IMR-90 (cell line): ENCODE data around the gene ZNF662. TPM values are rescaled to one million over a fixed set of nuclear protein-coding genes. Genes with fewer than 3 reads are reported as not detected.

ENCODE experiments used
- ATAC-seq: fragments of 200-7000 bp; cut with Tn5 transposase; 2 replicates; pipeline ENCODE4 v1.9.1; 2020; ENCODE audit warnings: low read depth, mild to moderate bottlenecking, moderate library complexity
- BruUV-seq: library from RNA; stranded (reverse); fragments of 400-500 nt; replicated peaks from 2 replicates; lab custom pipeline; 2021; lab: Mats Ljungman, UMichigan
- CTCF ChIA-PET: fragments of 300-600 bp; formaldehyde crosslinking; extraction: SDS; loops from one replicate; lab custom pipeline; 2021; ENCODE audit warnings: antibody characterized with exemption; lab: Yijun Ruan, JAX
- POLR2A ChIA-PET: fragments of 300-600 bp; sonication (Branson Sonifier 250); formaldehyde crosslinking; loops from one replicate; lab custom pipeline; 2022; ENCODE audit warnings: antibody characterized with exemption; ENCODE audit not compliant: unreplicated experiment; lab: Charles Lee
- DNase-seq: peaks from one replicate; pipeline ENCODE4 v3.0.0; 2013
- H2AFZ ChIP-seq: replicated peaks from 2 replicates; pipeline ENCODE3; 2013; ENCODE audit warnings: low read length, mild to moderate bottlenecking; ENCODE audit not compliant: poor library complexity
- H2AK5ac ChIP-seq: 2 replicates; pipeline ENCODE4 v1.6.1; 2013; ENCODE audit warnings: low read depth, low read length, inconsistent platforms
- H2AK9ac ChIP-seq: replicated peaks from 2 replicates; pipeline ENCODE3; 2013; ENCODE audit warnings: mild to moderate bottlenecking, low read depth, low read length, moderate library complexity; ENCODE audit not compliant: poor library complexity
- H2BK120ac ChIP-seq: 2 replicates; pipeline ENCODE4 v1.6.1; 2013; ENCODE audit warnings: low read depth, low read length, inconsistent platforms
- H2BK15ac ChIP-seq: 3 replicates; pipeline ENCODE4 v1.6.1; 2013; ENCODE audit warnings: low read depth, low read length, inconsistent platforms
- H2BK20ac ChIP-seq: 2 replicates; pipeline ENCODE4 v1.6.1; 2013; ENCODE audit warnings: low read depth, mild to moderate bottlenecking, inconsistent platforms, low read length, moderate library complexity
- H2BK5ac ChIP-seq: 2 replicates; pipeline ENCODE4 v1.6.1; 2013; ENCODE audit warnings: mild to moderate bottlenecking, low read depth, low read length, inconsistent platforms; ENCODE audit not compliant: poor library complexity, severe bottlenecking
- H3K14ac ChIP-seq: replicated peaks from 2 replicates; pipeline ENCODE4 v1.6.1; 2013; ENCODE audit warnings: low read depth, low read length, inconsistent platforms
- H3K18ac ChIP-seq: 2 replicates; pipeline ENCODE4 v1.6.1; 2013; ENCODE audit warnings: low read depth, low read length, control low read depth
- H3K23ac ChIP-seq: 2 replicates; pipeline ENCODE4 v1.6.1; 2013; ENCODE audit warnings: low read depth, low read length, inconsistent platforms
- H3K27ac ChIP-seq: 2 replicates; pipeline ENCODE4 v1.5.1; 2013; ENCODE audit warnings: mild to moderate bottlenecking, control low read depth, low read length; ENCODE audit not compliant: insufficient read depth
- H3K27me3 ChIP-seq: 2 replicates; pipeline ENCODE4 v1.6.1; 2013; ENCODE audit warnings: low read length; ENCODE audit not compliant: control insufficient read depth, insufficient read depth
- H3K36me3 ChIP-seq: 2 replicates; pipeline ENCODE4 v1.6.1; 2013; ENCODE audit warnings: low read length, mixed read lengths; ENCODE audit not compliant: control insufficient read depth, insufficient read depth
- H3K4ac ChIP-seq: 2 replicates; pipeline ENCODE4 v1.6.1; 2013; ENCODE audit warnings: low read depth, low read length, inconsistent platforms
- H3K4me1 ChIP-seq: 2 replicates; pipeline ENCODE4 v1.6.1; 2013; ENCODE audit warnings: low read length, mixed read lengths; ENCODE audit not compliant: control insufficient read depth, insufficient read depth
- H3K4me2 ChIP-seq: 2 replicates; pipeline ENCODE4 v1.6.1; 2013; ENCODE audit warnings: low read depth, mild to moderate bottlenecking, control low read depth, low read length, moderate library complexity
- H3K4me3 ChIP-seq: 2 replicates; pipeline ENCODE4 v1.5.1; 2013; ENCODE audit warnings: low read depth, mild to moderate bottlenecking, control low read depth, low read length, moderate library complexity; ENCODE audit not compliant: insufficient read depth
- H3K56ac ChIP-seq: 2 replicates; pipeline ENCODE4 v1.6.1; 2013; ENCODE audit warnings: low read length, inconsistent platforms; ENCODE audit not compliant: insufficient read depth; ENCODE audit errors: extremely low read depth
- H3K79me1 ChIP-seq, 2 experiments: 2 replicates each; pipeline ENCODE4 v1.6.1; 2013; ENCODE audit warnings: low read length in 2 of 2, inconsistent platforms in 1 of 2, low read depth in 1 of 2
- H3K9ac ChIP-seq: 2 replicates; pipeline ENCODE4 v1.6.1; 2013; ENCODE audit warnings: low read depth, low read length, control low read depth
- H3K9me1 ChIP-seq: 2 replicates; pipeline ENCODE4 v1.6.1; 2013; ENCODE audit warnings: low read length, inconsistent platforms; ENCODE audit not compliant: insufficient read depth
- H3K9me3 ChIP-seq: 2 replicates; pipeline ENCODE4 v1.6.1; 2013; ENCODE audit warnings: low read length; ENCODE audit not compliant: control insufficient read depth, insufficient read depth
- H4K20me1 ChIP-seq: 2 replicates; pipeline ENCODE4 v1.6.1; 2013; ENCODE audit warnings: low read length, inconsistent platforms; ENCODE audit not compliant: insufficient read depth
- H4K5ac ChIP-seq: 2 replicates; pipeline ENCODE4 v1.6.1; 2013; ENCODE audit warnings: mild to moderate bottlenecking, low read depth, low read length, control low read depth
- H4K8ac ChIP-seq, 2 experiments: 2 replicates each; pipeline ENCODE4 v1.6.1; 2013; ENCODE audit warnings: low read depth in 2 of 2, low read length in 2 of 2, control low read depth in 1 of 2, inconsistent platforms in 1 of 2
- H4K91ac ChIP-seq: 2 replicates; pipeline ENCODE4 v1.6.1; 2013; ENCODE audit warnings: low read depth, low read length, inconsistent platforms; ENCODE audit not compliant: insufficient read depth
- BHLHE40 ChIP-seq: fragments of 150-350 bp; IDR thresholded peaks from 2 replicates; pipeline ENCODE4 v1.6.1; 2016; ENCODE audit warnings: mild to moderate bottlenecking, low read depth, low read length
- FOS ChIP-seq: fragments of 150-350 bp; IDR thresholded peaks from 2 replicates; pipeline ENCODE4 v1.6.1; 2016; ENCODE audit warnings: low read depth, low read length
- MAZ ChIP-seq: IDR thresholded peaks from 2 replicates; pipeline ENCODE4 v1.6.1; 2012; ENCODE audit warnings: low read depth, mild to moderate bottlenecking, low read length, improper control_type of control experiment, moderate library complexity, borderline replicate concordance
- NFE2L2 ChIP-seq: fragments of 150-350 bp; IDR thresholded peaks from 2 replicates; pipeline ENCODE4 v1.6.1; 2016; ENCODE audit warnings: low read depth, mild to moderate bottlenecking, low read length
- RAD21 ChIP-seq: IDR thresholded peaks from 2 replicates; pipeline ENCODE4 v1.6.1; 2012; ENCODE audit warnings: low read length, improper control_type of control experiment
- RCOR1 ChIP-seq: IDR thresholded peaks from 2 replicates; pipeline ENCODE4 v1.6.1; 2012; ENCODE audit warnings: mild to moderate bottlenecking, low read length, improper control_type of control experiment; ENCODE audit not compliant: insufficient replicate concordance
- SMC3 ChIP-seq: fragments of 150-350 bp; IDR thresholded peaks from 2 replicates; pipeline ENCODE4 v1.6.1; 2016; ENCODE audit warnings: low read depth, mild to moderate bottlenecking, antibody characterized with exemption, low read length, moderate library complexity
- WGBS, 2 experiments: methylation state at CpG; one replicate each; pipeline versions ENCODE4 v1.1.5 to v1.1.7; 2013; ENCODE audit warnings: missing lambda C conversion rate in 2 of 2; ENCODE audit not compliant: insufficient read length in 1 of 2; ENCODE audit errors: extremely low coverage in 2 of 2; 5-methylcytosine and 5-hydroxymethylcytosine counted together
- dilution Hi-C: fragments of 300-500 bp; cut with HindIII; formaldehyde crosslinking; loops from one replicate; pipeline ENCODE4 v1.14.3; 2018; ENCODE audit warnings: low sequenced_read_pairs; ENCODE audit not compliant: unreplicated experiment
- in situ Hi-C: fragments of 300-500 bp; cut with MboI; formaldehyde crosslinking; loops from 3 replicates; pipeline ENCODE4 v1.14.3; 2019; ENCODE audit warnings: low sequenced_read_pairs, inconsistent platforms, mixed read lengths
- intact Hi-C: fragments of 100-400 bp; cut with micrococcal nuclease; formaldehyde crosslinking; loops from 2 replicates; pipeline ENCODE4 v1.10.0; 2022
- polyA plus RNA-seq, 3 experiments: library from polyadenylated mRNA; depleted of rRNA; stranded (reverse); fragments of >200 nt; gene quantifications; 2 replicates each; pipeline ENCODE4 v1.2.3, GENCODE V29; 2012; ENCODE audit warnings: low replicate concordance in 1 of 3
- total RNA-seq: library from RNA; depleted of rRNA; stranded (reverse); fragments of >200 nt; gene quantifications from 2 replicates; pipeline ENCODE4 v1.2.3, GENCODE V29; 2012
- TF ChIP-seq, protein P1 (sequence below): fragments of 150-350 bp; IDR thresholded peaks from 2 replicates; pipeline ENCODE4 v1.6.1; 2017; ENCODE audit warnings: mild to moderate bottlenecking, antibody characterized with exemption, low read length, low read depth

The ZNF662 gene
- total and polyA plus RNA-seq, 2 of the 4 experiments (the other 2 are of a cell fraction), result 0.29 to 0.54 TPM

- Histone ChIP-seq H4K8ac (no peak overlapping the region), H2AK5ac (no peak overlapping the region), H3K18ac (no peak overlapping the region), H3K9ac (no peak overlapping the region), H2BK5ac (no peak overlapping the region), H3K14ac (no peak overlapping the region), H3K9me3 (no peaks in the 10 kb centered on the region), H3K36me3 (no peaks in the 10 kb centered on the region), H3K23ac (no peak overlapping the region), H2BK15ac (no peak overlapping the region), H3K27me3 (no peaks in the 10 kb centered on the region), H3K4me3 (no peak overlapping the region), H3K27ac (no peak overlapping the region), H2BK120ac (no peak overlapping the region), H3K4ac (no peak overlapping the region), H4K5ac (no peak overlapping the region), H3K4me2 (no peak overlapping the region), H4K91ac (no peak overlapping the region), H2AFZ (no peak overlapping the region), H2AK9ac (no peak overlapping the region), H3K4me1 (no peaks in the 10 kb centered on the region), H3K79me1 (no peaks in the 10 kb centered on the region), H3K56ac (no peak overlapping the region), H4K20me1 (no peaks in the 10 kb centered on the region), H3K9me1 (no peaks in the 10 kb centered on the region), H2BK20ac (no peak overlapping the region)
- CTCF ChIA-PET, result no interaction called here
- no TSS peak for BruUV-seq
- ATAC-seq (no peak), DNase-seq (no peak)
- dilution Hi-C loops (no loop called here), intact Hi-C loops (no loop called here), in situ Hi-C loops (loop anchor here (25.0 kb wide), 1 partner anchor 1230 kb away; no protein-coding TSS in a partner anchor)
- POLR2A ChIA-PET, result no interaction called here
- no CpG with 5 or more reads among the region's 3 CpGs for WGBS, 2 experiments
- TF ChIP-seq BHLHE40 (no peak), FOS (no peak), MAZ (no peak), SMC3 (no peak), RAD21 (no peak), RCOR1 (no peak), NFE2L2 (no peak)
- TF ChIP-seq, protein P1, sequence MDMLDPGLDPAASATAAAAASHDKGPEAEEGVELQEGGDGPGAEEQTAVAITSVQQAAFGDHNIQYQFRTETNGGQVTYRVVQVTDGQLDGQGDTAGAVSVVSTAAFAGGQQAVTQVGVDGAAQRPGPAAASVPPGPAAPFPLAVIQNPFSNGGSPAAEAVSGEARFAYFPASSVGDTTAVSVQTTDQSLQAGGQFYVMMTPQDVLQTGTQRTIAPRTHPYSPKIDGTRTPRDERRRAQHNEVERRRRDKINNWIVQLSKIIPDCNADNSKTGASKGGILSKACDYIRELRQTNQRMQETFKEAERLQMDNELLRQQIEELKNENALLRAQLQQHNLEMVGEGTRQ, result no peak
These were observed 51.6 kb downstream of the ZNF662 start for GRCh38 chr3:42957573-42957972.
